Measurements from ENCODE around the gene PRC1.

DNA sequence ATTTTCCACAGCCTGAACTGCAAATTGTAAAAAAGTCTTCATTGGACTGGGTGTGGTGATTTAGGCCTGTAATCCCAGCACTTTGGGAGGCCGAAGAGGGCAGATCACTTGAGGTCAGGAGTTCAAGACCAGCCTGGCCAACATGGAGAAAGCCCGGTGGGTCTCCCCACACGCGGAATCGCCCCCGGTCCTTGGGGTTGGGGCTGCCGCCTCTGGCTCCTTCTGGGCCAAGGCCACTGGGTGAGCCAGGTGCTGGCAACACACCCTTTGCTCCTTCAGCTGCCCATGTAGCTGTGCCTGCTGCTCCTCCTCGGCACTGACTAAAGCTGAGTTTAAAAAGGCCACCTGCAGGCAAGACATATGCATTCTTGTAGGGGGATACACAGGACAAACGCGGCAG, 37.5 kb upstream of the PRC1 start:
- TF ChIP-seq EZH2phosphoT487 (conservative IDR thresholded peaks at IDR 0.05; ENCODE audit: low read length) (no peak), CTCF (IDR thresholded peaks at IDR 0.05; ENCODE audit: insufficient read depth, low read length, poor library complexity, severe bottlenecking) (no peak)

Measured in SU-DHL-6 (cell line).